Erythroblast (primary cell): ENCODE measurements around the gene TBCC.

Source experiments
- GATA1 ChIP-seq: IDR thresholded peaks from 2 replicates; pipeline ENCODE4 v1.6.1; 2011; ENCODE audit warnings: low read depth, mild to moderate bottlenecking, control low read depth, low read length, moderate library complexity
- POLR2A ChIP-seq: IDR thresholded peaks from 2 replicates; pipeline ENCODE4 v1.6.1; 2011; ENCODE audit warnings: mild to moderate bottlenecking, low read length

DNA sequence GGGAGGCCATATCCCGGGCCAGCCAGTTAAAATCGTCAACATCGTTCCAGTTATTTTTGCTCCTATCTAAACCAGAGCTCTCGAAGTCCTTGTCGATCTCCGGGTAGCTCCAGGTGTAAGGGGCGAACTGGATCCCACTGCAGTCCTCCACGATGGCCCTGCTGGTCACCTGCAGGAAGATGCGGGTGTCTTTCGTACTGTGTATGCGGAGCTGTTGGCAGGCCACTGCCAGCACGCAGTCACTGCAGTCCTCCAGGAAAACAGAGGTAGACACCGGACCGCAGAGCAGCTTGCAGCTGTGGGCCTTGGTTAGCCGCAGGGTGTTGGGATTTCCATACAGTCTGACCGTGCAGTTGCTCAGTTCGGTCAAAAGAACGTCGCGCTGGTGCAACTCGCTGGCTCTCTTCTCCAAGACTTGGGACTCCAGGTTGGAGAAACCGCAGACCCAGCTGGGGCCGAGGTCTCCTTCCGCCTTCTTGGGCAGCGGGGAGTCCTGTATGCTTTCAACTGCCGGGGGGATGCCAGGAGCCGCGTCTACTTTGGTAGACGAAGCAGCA lies 742 bp downstream of the TBCC start:
- TF ChIP-seq POLR2A = no peak
- no peak for TF ChIP-seq GATA1
